NCI-H2196 treated with DMSO at 0.1 percent for 48 hours (cell line): ENCODE results near the gene AFAP1L1.

Experiments used
- DNase-seq: peaks from one replicate; lab custom pipeline; 2025; ENCODE audit not compliant: unreplicated experiment; lab: John Stamatoyannopoulos, UW

The AFAP1L1 gene

GRCh38 chr5:149283626-149284480 is 12.2 kb downstream of the AFAP1L1 start:
- peak; percentile 42 for DNase-seq

- no peak for DNase-seq
Observed at GRCh38 chr5:149284501-149284900, 12.8 kb downstream of the AFAP1L1 start.

GRCh38 chr5:149285153-149285552 is 13.5 kb downstream of the AFAP1L1 start:
- DNase-seq: no peak

GRCh38 chr5:149288436-149288835 is 16.8 kb downstream of the AFAP1L1 start:
- no peak for DNase-seq

GRCh38 chr5:149289301-149289700 is 17.6 kb downstream of the AFAP1L1 start:
- DNase-seq: no peak

- DNase-seq: no peak
Observed at GRCh38 chr5:149294872-149295829, 23.5 kb downstream of the AFAP1L1 start.

- no peak for DNase-seq
Observed at GRCh38 chr5:149297340-149298025, 25.8 kb downstream of the AFAP1L1 start.

GRCh38 chr5:149298163-149298562 is 26.5 kb downstream of the AFAP1L1 start:
- DNase-seq: no peak

GRCh38 chr5:149298842-149299404 is 27.3 kb downstream of the AFAP1L1 start:
- no peak for DNase-seq

GRCh38 chr5:149299451-149300054 is 27.9 kb downstream of the AFAP1L1 start:
- DNase-seq: no peak

- DNase-seq: no peak
Observed at GRCh38 chr5:149300441-149300840, 28.8 kb downstream of the AFAP1L1 start.

- DNase-seq: no peak
Observed at GRCh38 chr5:149301049-149301743, 29.5 kb downstream of the AFAP1L1 start.

- DNase-seq: no peak
Observed at GRCh38 chr5:149301744-149302380, 30.2 kb downstream of the AFAP1L1 start.

GRCh38 chr5:149302641-149303040 is 31.0 kb downstream of the AFAP1L1 start:
- no peak for DNase-seq

- no peak for DNase-seq
Observed at GRCh38 chr5:149303210-149303609, 31.6 kb downstream of the AFAP1L1 start.

GRCh38 chr5:149304195-149305078 is 32.8 kb downstream of the AFAP1L1 start:
- no peak for DNase-seq

- no peak for DNase-seq
Observed at GRCh38 chr5:149309354-149309753, 37.7 kb downstream of the AFAP1L1 start.

- DNase-seq: no peak
Observed at GRCh38 chr5:149310488-149310887, 38.8 kb downstream of the AFAP1L1 start.
